ENCODE results near the gene DUOXA1.
A peak's percentile ranks its signal among the peaks of the same experiment; 100 is the strongest.
"Not testable (repeated sequence)": the region's sequence is repeated elsewhere in the genome, so short reads cannot be mapped to it uniquely, and the experiment has no call there.

The DUOXA1 gene

DNA sequence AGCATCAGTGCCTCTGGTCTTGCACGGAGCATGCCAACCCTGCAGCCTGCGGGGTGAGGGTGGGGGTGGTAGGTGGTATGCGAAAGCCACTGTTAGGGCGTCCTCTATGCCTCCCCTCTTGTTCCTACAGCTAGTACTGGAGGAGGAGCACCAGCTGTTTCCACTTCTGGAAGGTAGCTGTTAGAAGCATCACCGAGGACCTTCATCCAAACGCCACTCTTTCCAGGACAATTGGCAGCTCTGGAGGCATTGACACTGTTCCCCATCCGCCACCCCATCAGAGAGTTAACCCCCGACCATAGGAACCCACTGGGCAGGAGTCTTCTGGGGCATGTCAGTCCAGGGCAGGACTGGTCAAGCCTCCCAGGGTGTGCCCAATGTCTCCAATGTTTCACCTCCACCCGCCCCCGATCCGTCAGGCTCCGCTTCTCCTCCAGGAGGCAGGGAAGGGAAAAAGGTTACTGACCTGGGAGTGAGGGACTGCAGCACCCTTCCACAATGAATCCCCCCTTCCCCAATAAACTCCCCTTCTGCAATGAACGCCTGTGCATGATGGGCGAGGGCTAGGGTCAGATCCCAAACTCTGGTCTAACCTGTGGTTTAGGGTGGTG is 16.2 kb downstream of the DUOXA1 start:
- no peaks in the 10 kb centered on the region for H3K36me3 Mint-ChIP-seq
- no peak overlapping the region for H3K27ac Mint-ChIP-seq
- no peak overlapping the region for H3K4me3 Mint-ChIP-seq
- H3K9me3 Mint-ChIP-seq = no peaks in the 10 kb centered on the region
- H3K27me3 Mint-ChIP-seq = peaks cover 61% of the 10 kb centered on the region
- H3K4me1 Mint-ChIP-seq = peaks cover 44% of the 10 kb centered on the region

DNA sequence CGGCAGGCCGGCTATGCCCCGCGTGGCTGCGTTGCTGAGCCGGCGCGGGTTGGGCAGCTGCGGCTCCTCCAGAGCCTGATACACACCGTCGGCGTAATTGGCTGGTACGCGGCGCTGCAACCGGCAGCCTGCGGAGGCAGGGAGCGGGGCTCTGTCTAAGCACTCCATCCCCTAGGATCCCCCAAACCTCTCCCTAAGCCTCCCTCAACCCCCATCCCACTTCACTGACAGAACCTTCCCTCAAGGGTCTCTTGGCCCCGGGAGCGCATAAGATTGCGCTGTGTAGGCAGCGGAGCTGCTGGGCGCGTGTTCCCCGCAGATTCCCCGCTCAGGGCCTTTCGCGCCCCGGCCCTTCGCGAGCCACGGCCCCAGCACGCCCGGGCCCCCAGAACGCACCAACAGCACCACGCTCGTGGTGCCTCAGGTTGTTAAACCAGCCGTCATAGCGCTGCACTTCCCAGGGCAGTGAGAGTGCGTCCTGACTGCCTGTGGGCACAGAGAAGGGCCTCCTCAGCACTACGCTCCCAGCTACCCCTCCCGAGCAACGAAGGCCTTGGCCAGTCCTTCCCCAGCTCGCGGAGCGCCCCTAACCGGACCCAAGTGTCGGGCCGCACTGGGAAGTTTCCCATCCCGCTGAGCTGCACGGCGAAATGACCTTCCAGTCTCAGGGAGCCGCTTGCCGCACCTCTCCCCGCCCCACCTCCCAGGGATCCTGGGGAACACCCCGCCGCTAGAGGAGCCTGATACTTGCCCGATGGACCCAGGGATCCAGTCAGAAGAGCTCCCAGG is 16.9 kb downstream of the DUOXA1 start:
- Mint-ChIP-seq H3K36me3 (no peaks in the 10 kb centered on the region), H3K27ac (no peak overlapping the region), H3K9me3 (no peaks in the 10 kb centered on the region), H3K4me1 (peaks cover 38% of the 10 kb centered on the region), H3K4me3 (peak overlapping the region; percentile 75), H3K27me3 (peaks cover 60% of the 10 kb centered on the region)

DNA sequence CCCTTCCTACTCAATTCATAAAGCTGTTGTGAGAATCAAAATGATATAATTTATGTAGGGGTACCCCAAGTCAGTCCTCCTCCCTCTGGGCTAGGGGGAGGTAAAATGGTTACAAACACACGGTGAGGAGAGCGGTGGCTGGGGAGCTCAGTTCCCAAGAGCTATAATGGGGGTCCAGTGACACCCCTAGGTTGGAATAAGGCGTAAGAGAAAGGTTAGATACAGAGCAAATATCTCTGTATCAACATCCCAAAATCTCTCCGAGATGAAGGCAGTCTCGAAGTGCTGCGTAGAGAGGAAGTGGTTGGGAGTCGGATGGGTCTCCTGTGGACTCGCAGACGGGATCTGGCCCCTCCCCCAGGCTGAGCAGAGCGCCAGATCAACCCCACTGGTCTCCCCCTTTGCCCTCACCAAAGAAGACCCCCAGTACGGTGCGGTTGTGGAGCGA is 17.5 kb downstream of the DUOXA1 start:
- H3K27ac Mint-ChIP-seq = no peak overlapping the region
- no peaks in the 10 kb centered on the region for H3K36me3 Mint-ChIP-seq
- H3K4me1 Mint-ChIP-seq = peaks cover 32% of the 10 kb centered on the region
- H3K27me3 Mint-ChIP-seq = peaks cover 58% of the 10 kb centered on the region
- H3K9me3 Mint-ChIP-seq = no peaks in the 10 kb centered on the region
- H3K4me3 Mint-ChIP-seq = peak overlapping the region; percentile 75

DNA sequence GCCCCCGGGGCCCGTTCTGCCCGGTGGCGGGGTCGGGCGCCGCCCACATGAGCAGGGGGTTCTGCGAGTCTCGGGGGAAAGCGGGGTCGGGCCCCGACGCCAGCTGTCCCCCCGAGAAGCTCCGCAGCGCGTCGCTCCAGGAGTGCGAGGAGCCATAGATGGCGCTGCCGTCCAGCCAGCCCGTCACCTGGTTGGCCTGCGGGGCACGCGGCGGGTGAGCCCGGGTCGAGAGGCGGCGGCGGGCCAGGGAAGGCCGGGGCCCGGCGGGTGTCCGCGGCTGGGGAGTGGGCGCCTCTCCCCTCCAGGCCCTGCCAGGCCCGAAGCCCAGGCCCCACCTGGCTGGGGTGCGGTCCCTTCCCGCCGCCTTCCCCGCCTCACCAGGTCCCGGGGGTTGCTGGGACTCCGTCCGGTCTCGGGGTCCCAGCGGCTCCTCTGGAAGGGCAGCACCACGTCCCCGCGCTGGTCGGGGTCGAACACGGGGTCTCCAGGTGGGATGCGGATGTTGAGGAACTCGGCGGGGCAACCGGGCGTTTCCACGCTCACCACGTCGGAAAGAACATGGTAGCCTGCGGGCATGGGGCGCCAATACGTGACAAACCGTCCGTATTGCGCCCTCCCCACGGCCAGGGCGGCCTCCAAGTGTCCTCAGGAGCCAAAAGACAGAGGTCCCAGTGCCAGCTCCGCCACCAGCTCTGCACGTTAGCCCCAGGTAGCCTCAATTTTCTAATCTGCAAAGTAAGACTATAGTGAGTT is 18.1 kb downstream of the DUOXA1 start:
- H3K36me3 Mint-ChIP-seq = no peaks in the 10 kb centered on the region
- peak overlapping the region; percentile 75 for H3K4me3 Mint-ChIP-seq
- no peak overlapping the region for H3K27ac Mint-ChIP-seq

DNA sequence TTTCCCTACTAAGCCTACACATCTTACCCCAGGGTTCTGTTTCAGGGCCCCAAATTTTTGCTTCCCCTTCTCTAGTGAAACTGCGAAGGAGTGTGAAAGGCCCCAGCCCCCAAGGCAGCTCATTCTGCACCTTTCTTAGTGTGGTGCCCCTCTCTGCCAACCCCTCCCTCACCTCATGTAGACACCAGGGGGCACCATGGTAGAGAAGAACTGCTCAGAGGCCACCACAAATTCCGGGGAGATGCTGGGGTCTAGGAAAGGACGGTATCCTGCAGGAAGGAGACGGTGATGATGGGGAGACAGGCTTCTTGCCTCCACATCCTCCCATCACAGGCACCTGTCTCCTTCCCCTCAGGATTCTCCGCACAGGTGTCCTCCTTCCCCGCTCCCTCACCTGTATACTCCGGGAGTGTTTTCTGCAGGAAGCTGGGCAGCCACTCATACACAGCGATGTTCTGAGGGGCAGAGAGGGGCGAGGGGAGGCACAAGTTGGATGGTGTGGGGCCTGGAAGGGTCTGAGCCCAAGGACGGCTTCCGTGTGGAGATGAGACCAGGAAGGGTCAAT is 19.3 kb downstream of the DUOXA1 start:
- peaks cover 46% of the 10 kb centered on the region for H3K27me3 Mint-ChIP-seq
- H3K27ac Mint-ChIP-seq = no peak overlapping the region
- H3K9me3 Mint-ChIP-seq = no peaks in the 10 kb centered on the region
- no peak overlapping the region for H3K4me3 Mint-ChIP-seq
- H3K4me1 Mint-ChIP-seq = peaks cover 24% of the 10 kb centered on the region
- H3K36me3 Mint-ChIP-seq = no peaks in the 10 kb centered on the region

More for the DNA sequence above, 18.1 kb downstream of the DUOXA1 start:
- no peaks in the 10 kb centered on the region for H3K9me3 Mint-ChIP-seq
- peaks cover 58% of the 10 kb centered on the region for H3K27me3 Mint-ChIP-seq
- peaks cover 30% of the 10 kb centered on the region for H3K4me1 Mint-ChIP-seq

DNA sequence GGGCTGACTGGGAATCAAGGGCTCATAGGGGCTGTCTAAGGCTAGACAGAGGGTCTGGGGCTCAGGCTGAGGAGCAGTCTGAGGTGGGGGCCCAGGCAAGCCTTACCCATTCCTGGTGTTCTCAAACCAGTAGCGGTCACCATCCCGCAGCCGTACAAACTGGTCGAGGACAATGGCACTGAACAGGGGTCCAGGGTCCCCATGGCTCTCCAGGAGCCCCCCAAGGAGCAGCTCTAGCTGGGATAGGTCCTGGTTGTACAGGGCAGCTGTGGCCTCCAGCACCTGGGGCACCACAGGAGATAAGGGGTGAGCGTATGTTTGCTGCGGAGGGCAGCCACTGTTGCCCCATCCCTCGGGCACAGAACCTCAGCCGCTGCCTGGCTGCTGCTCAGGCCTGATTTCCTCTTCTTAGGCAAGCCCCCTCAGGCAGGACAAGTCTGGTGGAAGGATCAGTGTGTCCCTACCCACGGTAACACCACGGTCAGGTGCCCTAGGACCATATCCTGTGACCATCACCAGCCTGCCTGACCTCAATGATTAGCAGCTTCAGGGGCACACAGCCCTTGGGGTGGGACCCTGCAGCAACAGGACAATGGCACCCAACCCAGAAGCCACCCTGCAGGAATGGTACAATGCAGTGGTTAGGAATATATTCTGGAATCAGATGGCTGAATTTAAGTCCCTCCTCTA is 21.6 kb downstream of the DUOXA1 start:
- H3K4me3 Mint-ChIP-seq = no peak overlapping the region
- no peaks in the 10 kb centered on the region for H3K9me3 Mint-ChIP-seq
- H3K27ac Mint-ChIP-seq = no peak overlapping the region
- no peaks in the 10 kb centered on the region for H3K36me3 Mint-ChIP-seq
- peaks cover 10% of the 10 kb centered on the region for H3K4me1 Mint-ChIP-seq
- peaks cover 32% of the 10 kb centered on the region for H3K27me3 Mint-ChIP-seq

DNA sequence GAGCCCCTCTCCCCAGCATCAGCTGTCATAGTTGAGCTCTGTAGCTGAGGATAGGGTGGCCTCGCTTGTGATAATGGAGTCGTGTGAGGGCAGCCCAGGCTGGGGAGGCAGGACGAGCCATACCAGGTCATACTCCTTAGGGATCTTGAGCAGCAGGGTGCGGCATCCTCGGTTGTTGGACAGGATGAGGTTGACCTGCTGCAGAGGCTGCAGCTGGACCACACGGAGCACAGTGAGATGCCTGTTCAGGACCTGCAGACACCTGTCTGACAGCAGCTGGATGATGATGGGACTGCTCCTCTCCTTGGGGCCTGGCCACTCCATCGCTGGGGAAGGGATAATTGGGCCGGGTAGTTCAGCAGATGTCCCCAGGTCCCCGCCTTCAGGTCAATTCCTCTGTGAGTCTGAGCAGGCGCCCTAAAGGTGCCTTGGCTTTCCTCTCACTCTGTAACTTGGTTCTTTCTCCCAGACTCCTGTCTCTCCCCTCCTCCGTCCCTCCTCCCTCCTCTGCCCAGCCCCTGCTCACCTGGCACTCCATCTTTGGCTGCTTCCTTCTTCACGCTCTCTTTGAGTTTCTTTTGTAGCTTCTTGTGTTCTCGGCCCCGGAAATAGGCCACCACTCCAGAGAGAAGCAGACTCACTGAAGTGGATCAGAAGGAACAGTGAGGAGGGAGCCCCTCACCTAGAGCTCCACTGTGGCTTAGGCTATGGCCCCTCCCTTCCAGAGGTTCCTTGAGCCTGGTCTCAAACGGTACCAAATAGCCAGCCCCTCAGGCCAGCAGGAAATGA is 23.5 kb downstream of the DUOXA1 start:
- Mint-ChIP-seq H3K27me3 (peaks cover 23% of the 10 kb centered on the region), H3K4me3 (no peak overlapping the region), H3K9me3 (no peaks in the 10 kb centered on the region), H3K4me1 (no peaks in the 10 kb centered on the region), H3K36me3 (no peaks in the 10 kb centered on the region), H3K27ac (no peak overlapping the region)

DNA sequence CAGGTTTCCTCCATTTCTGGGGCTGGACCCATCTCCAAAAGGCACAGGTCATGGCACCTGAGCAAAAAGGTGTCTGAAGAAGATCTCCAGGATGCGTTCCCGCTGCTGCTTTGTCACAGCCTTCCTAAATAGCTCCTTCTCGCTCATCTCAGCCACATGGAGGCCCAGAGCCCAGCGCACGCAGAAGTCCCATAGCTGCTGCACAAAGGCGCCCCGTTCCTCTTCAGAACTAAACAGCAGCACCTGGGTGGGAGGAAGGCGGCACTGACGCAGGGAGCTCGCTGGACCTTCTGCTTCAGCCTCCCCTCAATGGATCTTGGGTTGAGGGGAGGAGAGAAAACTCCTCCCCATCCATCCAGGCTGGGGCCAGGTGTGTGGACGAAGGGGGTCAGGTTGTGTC is 24.1 kb downstream of the DUOXA1 start:
- Mint-ChIP-seq H3K36me3 (no peaks in the 10 kb centered on the region), H3K9me3 (no peaks in the 10 kb centered on the region), H3K4me1 (no peaks in the 10 kb centered on the region), H3K27me3 (peaks cover 22% of the 10 kb centered on the region), H3K4me3 (no peak overlapping the region), H3K27ac (no peak overlapping the region)

DNA sequence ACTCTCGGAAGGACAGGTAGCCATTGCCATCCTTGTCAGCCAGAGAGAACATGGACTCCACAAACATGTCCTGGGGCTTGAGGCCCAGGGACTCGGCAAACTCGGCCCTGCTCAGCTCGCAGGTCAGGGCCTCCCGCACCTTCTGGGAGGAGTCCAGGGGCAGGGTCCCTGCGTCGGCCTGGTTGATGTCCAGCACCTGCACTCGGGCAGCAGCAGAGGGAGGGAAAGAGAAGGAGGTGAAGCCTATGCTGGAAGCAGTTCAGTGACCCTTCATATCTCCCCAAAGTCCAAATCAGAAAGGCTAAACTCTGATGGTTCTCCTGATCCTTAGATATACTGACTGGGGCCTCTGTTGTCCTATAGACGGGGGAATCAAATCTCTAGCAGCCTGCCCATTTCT is 25.5 kb downstream of the DUOXA1 start:
- not testable (repeated sequence) for H3K4me3 Mint-ChIP-seq, H3K27ac Mint-ChIP-seq, H3K36me3 Mint-ChIP-seq, H3K9me3 Mint-ChIP-seq, H3K4me1 Mint-ChIP-seq
- H3K27me3 Mint-ChIP-seq = peaks cover 10% of the 10 kb centered on the region

DNA sequence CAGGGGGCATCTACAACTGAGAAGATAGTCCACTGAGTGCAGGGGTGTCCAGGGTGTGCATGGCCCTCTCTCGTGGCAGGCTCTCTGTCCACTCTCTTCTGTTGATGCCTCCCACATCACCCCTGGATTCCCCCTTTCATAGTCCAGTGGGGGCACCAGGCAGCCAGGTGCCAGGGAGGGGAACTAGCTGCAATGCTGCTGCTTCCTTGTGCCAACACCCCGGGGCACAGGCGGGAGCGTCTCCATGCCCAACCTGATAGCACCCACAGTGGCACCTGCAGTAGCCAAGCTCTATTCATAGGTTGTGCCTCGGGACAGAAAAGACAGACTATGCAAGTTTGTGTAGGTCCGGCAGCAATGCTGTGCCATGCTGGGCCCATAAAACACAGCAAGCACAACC is 27.5 kb downstream of the DUOXA1 start:
- Mint-ChIP-seq H3K27me3 (peaks cover 2% of the 10 kb centered on the region), H3K4me3 (no peak overlapping the region), H3K9me3 (no peaks in the 10 kb centered on the region), H3K27ac (no peak overlapping the region), H3K36me3 (no peaks in the 10 kb centered on the region), H3K4me1 (no peaks in the 10 kb centered on the region)

DNA sequence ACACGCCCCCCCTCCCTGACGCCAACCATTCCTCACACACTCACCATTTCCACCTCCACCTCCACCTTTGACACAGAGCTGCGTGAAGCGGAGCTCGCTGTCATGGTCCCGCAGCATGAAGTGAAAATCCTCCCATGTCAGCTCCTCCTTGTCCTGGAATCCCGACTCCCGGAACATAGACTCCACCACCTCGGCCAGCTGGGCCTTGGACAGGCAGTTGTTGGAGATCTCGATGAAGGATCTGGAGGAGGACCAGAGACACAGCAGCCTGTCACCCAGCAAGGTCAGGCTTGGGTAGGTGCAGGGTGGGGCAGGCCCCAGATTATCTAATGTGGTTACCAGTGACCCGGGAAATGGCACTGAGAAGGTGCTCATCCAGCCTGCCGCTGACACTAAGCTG is 27.9 kb downstream of the DUOXA1 start:
- Mint-ChIP-seq H3K4me3 (no peak overlapping the region), H3K4me1 (no peaks in the 10 kb centered on the region), H3K36me3 (no peaks in the 10 kb centered on the region), H3K27me3 (no peaks in the 10 kb centered on the region), H3K9me3 (no peaks in the 10 kb centered on the region), H3K27ac (no peak overlapping the region)

DNA sequence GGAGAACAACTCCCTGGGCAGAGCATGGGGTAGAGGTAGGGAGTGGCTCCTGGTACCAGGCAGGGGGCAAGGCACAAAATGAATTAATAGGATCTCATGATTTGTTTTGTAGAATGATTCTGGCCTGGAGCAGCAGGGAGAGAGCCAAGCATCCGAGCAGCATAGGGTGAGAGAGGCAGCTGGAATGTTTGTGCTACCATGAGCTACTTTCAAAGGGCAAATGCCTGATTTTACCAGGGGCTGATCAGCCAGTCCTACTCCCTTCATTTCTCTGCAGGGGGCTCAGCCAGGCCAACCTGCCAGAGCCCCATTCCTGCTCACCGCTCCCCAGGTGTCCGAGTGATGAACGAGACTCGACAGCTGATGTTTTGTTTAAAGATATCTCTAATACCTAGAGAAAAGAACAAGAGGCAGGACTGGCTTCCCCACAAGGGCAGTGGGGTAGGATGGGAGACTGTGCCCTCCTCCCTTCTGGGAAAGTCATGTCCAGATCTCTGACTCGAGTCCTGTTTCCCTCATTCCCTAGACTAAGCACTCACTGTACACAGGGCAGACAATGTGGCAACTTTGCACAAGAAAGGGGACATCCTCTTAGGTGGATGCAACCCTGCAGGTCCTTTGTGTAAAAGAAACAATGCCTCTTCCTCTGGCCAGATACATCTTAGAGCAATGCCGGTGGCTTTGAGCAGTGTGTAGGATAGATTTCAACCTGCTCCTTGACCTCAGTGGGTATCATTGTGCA is 28.6 kb downstream of the DUOXA1 start:
- Mint-ChIP-seq H3K27me3 (no peaks in the 10 kb centered on the region), H3K4me3 (no peak overlapping the region), H3K9me3 (no peaks in the 10 kb centered on the region), H3K4me1 (no peaks in the 10 kb centered on the region), H3K27ac (no peak overlapping the region), H3K36me3 (no peaks in the 10 kb centered on the region)

DNA sequence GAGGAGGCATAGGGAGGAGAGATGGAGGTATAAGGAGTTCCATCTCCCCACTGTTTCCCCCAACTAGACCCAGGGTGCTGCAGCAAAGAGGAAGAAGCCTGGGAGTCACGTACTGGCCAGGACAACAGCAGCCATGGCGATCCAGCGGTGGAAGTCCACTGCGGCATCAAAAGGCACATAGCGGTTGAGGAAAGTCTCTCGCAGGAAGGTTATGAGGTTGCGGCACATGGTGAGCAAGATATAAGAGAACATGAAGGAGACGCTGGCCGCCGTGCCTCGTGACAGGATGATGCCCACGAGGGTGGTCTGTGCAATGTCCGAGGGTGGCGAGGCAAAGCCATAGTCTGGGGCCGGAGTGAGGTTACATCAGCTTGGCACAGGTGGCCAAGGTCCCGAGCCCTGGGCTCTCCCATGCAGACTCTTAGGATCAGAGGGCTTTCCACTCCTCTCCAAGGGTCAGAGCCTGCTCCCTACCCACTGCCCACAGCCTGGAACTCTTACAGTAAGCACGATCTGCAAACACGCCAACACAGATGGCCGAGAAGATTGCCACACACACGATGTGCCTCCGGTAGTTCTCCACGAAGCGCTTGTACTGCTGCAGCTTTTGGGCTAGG is 30.0 kb downstream of the DUOXA1 start:
- H3K27ac Mint-ChIP-seq = no peak overlapping the region
- H3K27me3 Mint-ChIP-seq = no peaks in the 10 kb centered on the region
- H3K9me3 Mint-ChIP-seq = no peaks in the 10 kb centered on the region
- no peaks in the 10 kb centered on the region for H3K36me3 Mint-ChIP-seq
- no peak overlapping the region for H3K4me3 Mint-ChIP-seq
- H3K4me1 Mint-ChIP-seq = no peaks in the 10 kb centered on the region

DNA sequence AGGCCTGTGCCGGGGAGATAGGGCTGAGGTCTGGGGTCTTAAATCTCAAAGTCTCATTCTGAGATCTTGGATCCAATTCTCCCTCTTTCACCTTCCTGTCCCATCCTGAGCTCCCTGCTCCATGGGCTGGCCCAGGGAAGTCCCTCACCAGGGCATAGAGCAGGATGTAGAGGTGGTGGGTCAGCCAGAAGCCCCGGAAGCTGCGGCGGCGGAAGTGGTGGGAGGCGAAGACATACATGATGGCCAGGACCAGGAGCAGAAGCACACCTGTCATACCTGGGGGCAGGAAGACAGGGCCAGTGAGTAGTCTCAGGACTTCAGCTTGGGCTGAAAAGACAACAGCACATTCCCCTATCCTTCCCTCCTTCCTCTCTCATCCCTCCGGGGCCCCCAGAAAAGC is 32.2 kb downstream of the DUOXA1 start:
- H3K27ac Mint-ChIP-seq = no peak overlapping the region
- H3K4me3 Mint-ChIP-seq = no peak overlapping the region
- no peaks in the 10 kb centered on the region for H3K36me3 Mint-ChIP-seq
- H3K4me1 Mint-ChIP-seq = no peaks in the 10 kb centered on the region
- H3K27me3 Mint-ChIP-seq = peaks cover 3% of the 10 kb centered on the region
- no peaks in the 10 kb centered on the region for H3K9me3 Mint-ChIP-seq
